Brain microvascular endothelial cell (primary cell): ENCODE measurements around the gene UBL7.

Experiments used
- DNase-seq: peaks from one replicate; pipeline ENCODE4 v3.0.0-alpha.2; 2020
- H3K27ac ChIP-seq: fragments of 250-450 bp; sonication (Bioruptor Pico); 2 replicates; pipeline ENCODE4 v1.5.1; 2020; ENCODE audit warnings: mild to moderate bottlenecking, moderate library complexity
- H3K27me3 ChIP-seq: fragments of 250-450 bp; sonication (Bioruptor Pico); replicated peaks from 2 replicates; pipeline ENCODE4 v1.5.1; 2020; ENCODE audit warnings: mild to moderate bottlenecking
- H3K36me3 ChIP-seq: fragments of 250-450 bp; sonication (Bioruptor Pico); replicated peaks from 2 replicates; pipeline ENCODE4 v1.5.1; 2020; ENCODE audit warnings: mild to moderate bottlenecking
- H3K4me3 ChIP-seq: 2 replicates; pipeline ENCODE4 v1.5.1; 2011; ENCODE audit warnings: low read depth, mild to moderate bottlenecking, control low read depth, low read length, moderate library complexity
- CTCF ChIP-seq: IDR thresholded peaks from 2 replicates; pipeline ENCODE4 v1.5.1; 2011; ENCODE audit warnings: low read depth, mild to moderate bottlenecking, moderate library complexity, low read length, control low read depth, inconsistent platforms; ENCODE audit errors: missing control alignments
- in situ Hi-C: cut with HindIII; loops from 2 replicates; pipeline ENCODE4 v1.10.0; 2017; ENCODE audit warnings: low sequenced_read_pairs, low pct_ligation_motif_present

Gene UBL7

DNA sequence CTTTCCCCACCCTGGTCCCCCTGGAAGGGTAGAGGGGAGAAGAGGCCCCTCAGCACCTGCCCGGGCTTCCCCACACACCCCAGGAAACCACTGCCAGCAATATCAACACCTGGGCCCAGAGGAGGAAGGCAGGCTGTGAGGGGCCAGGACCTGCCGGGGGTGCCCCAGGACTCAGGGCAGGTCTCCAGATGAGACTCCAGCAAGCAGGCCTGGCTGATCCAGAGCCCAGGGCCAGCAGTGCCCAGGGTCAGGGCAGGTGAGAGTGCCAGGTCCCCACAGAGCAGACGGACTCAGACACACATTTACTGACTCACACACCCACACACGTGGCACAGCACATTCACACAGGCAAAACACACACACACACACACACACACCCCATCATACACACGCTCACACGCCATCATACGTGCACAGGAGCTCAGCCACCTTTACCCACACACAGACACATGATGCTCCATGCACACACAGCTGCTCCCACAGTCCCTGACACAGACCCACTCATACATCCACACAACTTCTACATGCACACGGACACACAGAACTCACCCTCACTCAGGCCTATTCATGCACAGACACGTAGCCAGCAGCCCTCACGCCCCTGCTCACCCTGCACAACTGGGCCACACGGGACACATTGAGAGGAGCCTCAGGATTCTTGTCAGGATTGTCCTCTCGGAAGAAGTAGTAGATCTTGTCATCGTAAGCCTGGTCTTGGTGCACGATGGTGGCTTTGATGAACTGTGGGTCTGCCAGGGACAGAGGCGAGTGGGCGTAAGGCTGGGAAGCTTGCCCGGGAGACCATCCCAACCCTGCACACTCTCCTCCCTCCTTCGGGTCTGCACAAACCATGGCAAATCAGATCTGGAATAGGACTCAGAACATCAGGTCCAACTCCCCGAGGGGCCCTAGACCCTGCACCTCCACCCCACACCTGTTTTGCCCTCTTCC, 44.7 kb downstream of the UBL7 start:
- Histone ChIP-seq H3K27ac (no peak overlapping the region), H3K27me3 (no peaks in the 10 kb centered on the region), H3K36me3 (peaks cover 54% of the 10 kb centered on the region), H3K4me3 (no peak overlapping the region)
- in situ Hi-C loops: no loop called here
- DNase-seq: no peak
- TF ChIP-seq CTCF: no peak

- no peak overlapping the region for H3K4me3 ChIP-seq
- peaks cover 67% of the 10 kb centered on the region for H3K36me3 ChIP-seq
- no peak overlapping the region for H3K27ac ChIP-seq
- no peaks in the 10 kb centered on the region for H3K27me3 ChIP-seq
- DNase-seq: no peak
- no peak for TF ChIP-seq CTCF
- in situ Hi-C loops: no loop called here
These were observed 46.2 kb downstream of the UBL7 start for GRCh38 chr15:74414603-74415338.

DNA sequence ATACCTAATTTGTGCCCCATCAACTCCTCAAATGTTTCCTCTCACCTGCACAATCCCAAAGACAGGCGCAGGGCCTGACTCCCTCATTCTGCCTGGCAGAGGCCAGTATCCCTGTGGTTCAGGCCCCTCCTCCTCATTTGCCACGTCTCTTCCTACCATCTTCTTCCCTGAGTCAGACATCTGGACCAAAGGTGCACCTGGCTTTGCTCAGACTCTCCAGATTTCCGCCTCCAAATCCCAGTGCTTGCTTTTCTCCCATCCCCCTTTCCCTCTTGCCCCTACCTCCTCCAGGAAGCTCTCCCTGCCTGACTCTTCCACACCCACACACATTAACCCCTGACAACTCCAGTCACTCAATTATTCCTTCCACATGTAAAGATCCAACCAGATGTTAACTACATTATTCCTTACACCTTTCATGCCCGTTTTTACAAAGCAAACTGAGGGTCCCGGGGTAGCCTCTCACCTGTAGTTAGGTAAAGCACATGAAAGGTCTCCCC, 46.8 kb downstream of the UBL7 start:
- in situ Hi-C loops: no loop called here
- TF ChIP-seq CTCF: no peak
- Histone ChIP-seq H3K4me3 (no peak overlapping the region), H3K27ac (no peak overlapping the region), H3K36me3 (peaks cover 67% of the 10 kb centered on the region), H3K27me3 (no peaks in the 10 kb centered on the region)
- DNase-seq: no peak

DNA sequence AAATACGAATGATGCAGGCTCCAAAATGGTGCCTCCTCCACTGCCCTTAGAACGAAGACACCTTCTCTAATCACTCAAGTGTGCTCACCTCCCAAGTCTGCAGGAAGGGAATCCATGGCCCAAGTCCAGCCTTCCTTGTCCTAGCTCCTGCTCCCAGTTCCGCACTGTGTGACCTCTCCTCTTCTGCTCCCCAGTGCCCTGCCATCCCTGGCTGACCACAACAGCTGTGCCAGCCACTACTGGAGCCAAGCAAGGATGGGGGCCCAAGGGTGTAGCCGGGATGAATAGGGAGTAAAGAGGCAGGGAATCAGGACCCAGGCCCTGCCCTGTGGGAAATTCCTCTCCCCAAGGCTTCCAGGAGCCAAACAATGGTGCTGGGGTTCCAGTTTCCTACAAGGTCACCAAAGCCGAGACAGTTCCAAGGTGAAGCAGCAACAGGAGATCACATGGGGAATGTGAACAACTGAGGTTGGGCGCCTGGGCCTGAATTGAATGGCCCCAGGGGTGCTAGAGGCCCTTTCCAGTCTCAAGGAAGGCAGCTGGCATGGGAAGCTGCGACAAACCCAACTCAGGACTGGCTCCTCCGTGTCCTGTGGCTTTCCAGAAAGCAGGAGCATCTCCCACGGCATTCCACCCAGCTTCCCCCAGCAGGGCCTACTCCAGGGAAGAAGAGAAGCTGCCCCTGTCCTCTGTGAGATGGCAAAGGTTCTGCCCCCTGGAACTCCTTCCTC, 47.4 kb downstream of the UBL7 start:
- Histone ChIP-seq H3K27me3 (no peaks in the 10 kb centered on the region), H3K36me3 (peaks cover 67% of the 10 kb centered on the region), H3K27ac (no peak overlapping the region), H3K4me3 (no peak overlapping the region)
- no peak for TF ChIP-seq CTCF
- in situ Hi-C loops: no loop called here
- no peak for DNase-seq

DNA sequence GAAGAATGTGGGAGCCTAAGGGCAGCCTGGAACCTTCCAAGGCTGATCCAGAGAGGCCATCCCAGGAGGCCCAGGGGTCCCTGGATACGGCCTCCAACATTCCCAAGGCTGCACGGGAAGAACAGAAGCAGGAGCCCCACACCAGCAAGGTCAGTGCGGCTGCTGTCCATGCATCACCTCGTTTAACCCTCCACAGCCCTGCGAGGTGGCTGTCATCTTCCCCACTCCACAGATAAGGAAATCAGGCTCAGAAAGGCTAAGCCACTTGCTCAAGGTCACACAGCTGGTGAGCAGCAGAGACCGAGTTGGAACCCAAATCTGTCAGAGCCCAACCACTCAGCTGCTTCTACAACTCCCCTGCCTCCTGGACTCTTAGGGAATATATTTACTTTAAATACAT, 48.8 kb downstream of the UBL7 start:
- TF ChIP-seq CTCF: no peak

More for the DNA sequence above, 48.8 kb downstream of the UBL7 start:
- Histone ChIP-seq H3K27me3 (no peaks in the 10 kb centered on the region), H3K27ac (no peak overlapping the region), H3K36me3 (peaks cover 62% of the 10 kb centered on the region), H3K4me3 (no peak overlapping the region)
- in situ Hi-C loops: no loop called here
- no peak for DNase-seq
